Measurements from ENCODE around the gene TIMM23. TPM values are rescaled to one million over a fixed set of nuclear protein-coding genes. Genes with fewer than 3 reads are reported as not detected.
"Not testable (repeated sequence)": the region's sequence is repeated elsewhere in the genome, so short reads cannot be mapped to it uniquely, and the experiment has no call there.

Gene TIMM23
- total RNA-seq, 1 experiment from 2014 or later = 222 TPM

DNA sequence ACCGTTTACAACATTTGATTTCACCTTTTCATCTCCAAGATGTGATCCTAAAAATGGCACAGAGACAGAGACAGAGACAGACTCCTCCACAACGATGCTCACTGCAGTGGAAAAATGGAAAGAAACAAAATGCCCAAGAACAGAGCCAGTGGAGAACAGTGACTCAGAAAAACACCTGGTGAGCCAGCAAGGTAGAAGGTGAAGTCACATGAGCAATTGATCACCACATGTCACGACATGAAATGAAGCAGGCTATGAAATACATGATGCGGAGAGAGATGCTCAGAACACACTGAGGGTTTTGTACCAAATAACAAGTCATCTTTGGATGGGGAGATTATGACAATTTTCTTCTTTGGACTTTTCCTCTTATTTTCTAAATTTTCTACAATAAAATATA, 70.2 kb downstream of the TIMM23 start:
- DNase-seq (ENCODE audit: low spot score) = no peak
- in situ Hi-C loops (cut with HindIII; ENCODE audit: low sequenced_read_pairs) = no loop called here

DNA sequence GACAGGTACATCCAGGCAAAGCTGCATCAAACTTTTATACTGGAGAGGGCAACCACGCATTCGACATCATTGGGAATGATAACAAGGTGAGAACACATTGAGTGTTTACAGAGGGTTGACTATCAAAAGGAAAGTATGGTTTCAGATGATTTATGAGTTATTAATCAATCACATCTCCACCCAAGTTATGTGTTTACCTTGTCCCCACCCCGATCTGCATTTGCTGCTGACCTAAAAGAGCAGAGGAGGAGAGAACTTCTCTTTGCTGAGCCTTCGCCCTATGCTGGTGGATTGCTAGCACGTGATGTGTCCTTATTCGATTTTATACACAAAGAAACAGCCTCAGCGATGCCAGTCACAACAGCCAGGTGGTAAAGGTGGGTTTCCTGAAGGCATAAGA, 74.0 kb downstream of the TIMM23 start, which contains the start of gene MSMB:
TSS of gene MSMB (minus strand) at position 9 of the 400 bp plus-strand sequence. CDS start 32 bp downstream, outside the sequence.
- in situ Hi-C loops (cut with HindIII; ENCODE audit: low sequenced_read_pairs) = no loop called here
- no peak for DNase-seq (ENCODE audit: low spot score)

DNA sequence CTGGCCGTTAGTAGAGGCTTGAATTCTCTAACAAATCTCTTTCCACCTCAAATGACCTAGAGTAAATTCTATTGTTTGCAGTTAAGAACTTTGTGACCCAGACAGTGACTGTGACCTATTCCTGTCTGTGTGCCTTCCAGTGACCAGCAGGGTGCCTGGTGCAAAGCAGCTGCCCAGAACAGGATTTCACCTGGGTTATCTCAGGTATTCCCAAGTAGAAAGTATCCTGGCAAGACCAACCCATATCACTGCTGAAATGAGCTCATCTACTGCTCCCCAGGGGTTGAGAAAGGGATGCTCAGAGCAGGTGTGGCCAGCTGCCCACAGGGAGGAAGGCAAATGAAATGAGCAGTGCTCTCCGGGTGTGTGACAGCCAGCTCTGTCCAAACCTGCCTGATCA, 75.9 kb downstream of the TIMM23 start:
- in situ Hi-C loops (cut with HindIII; ENCODE audit: low sequenced_read_pairs) = no loop called here
- DNase-seq (ENCODE audit: low spot score) = no peak

DNA sequence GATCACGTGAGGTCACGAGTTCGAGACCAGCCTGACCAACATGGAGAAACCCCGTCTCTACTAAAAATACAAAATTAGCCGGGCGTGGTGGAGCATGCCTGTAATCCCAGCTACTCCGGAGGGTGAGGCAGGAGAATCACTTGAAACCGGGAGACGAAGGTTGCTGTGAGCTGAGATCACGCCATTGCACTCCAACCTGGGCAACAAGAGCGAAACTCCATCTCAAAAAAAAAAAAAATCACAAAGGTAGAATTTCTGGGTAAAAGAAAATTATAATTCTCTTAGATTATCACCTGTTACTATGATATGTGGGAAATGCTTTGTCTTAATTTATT, 77.2 kb downstream of the TIMM23 start:
- DNase-seq (ENCODE audit: low spot score); in situ Hi-C loops (cut with HindIII; ENCODE audit: low sequenced_read_pairs): not testable (repeated sequence)

DNA sequence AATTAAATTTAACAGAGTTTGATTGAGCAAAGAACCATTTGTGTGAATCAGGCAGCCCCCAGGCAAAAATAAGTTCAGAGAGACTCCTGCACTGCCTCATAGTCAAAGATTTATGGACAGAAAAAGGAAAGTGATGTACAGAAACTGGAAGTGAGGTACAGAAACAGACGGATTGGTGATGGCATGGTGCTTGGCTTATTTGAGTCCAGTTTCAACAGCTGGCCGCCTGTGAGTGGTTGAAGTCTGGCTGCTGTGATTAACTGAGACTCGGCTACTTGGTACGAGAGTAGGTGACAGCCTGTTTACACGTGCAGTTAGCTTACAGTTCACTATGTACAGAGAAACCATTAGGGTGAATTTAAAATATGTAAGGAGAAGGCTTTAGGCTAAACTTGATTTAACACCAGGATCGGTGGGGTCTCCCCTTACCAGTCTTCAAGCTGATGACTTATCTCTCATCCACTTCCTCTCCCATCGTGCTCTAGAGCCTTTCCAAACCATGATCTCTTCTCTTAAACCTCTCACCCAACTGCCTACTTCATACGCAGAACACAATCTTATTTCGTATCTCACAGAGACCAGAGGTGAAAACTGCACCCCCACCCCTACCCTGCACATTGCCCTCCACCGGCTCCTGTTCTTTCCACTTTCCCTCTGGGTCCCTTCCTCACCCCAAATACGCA, 78.8 kb downstream of the TIMM23 start:
- in situ Hi-C loops (cut with HindIII; ENCODE audit: low sequenced_read_pairs) = no loop called here
- no peak for DNase-seq (ENCODE audit: low spot score)

DNA sequence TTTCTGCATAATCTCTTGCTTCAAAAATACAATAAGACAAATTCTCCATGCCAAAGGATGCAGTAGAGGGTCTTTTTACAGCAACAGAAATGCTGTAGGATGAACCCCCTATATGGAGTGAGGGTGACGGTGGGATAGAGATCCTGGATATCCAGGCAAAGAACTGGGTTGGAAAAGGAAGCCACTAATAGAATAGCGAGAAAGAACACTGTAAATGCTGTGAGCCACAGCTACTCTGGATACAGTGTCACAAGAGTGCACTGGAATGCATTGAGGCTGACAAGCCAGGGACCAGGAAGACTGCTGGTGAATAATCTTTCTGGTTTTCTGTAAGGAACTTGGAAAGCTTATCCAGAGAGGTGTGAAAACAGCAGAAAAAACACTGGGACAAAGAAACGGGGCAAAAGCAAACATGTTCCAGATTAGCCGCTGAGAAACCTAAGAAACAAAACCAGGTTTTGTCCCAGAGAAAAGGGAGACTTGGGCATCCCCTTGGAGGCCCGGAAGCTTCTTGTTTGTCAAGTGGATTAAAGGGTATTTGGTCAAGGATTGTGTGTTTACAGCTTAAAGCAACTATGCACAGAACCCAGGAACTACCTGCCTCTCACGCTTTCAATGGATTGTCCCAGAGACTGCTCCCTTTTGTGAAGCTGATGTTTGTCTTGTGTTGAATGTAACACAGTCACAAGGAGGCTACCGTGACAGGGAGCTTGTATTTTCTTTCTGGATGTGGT, 79.9 kb downstream of the TIMM23 start:
- DNase-seq (ENCODE audit: low spot score) = no peak
- in situ Hi-C loops (cut with HindIII; ENCODE audit: low sequenced_read_pairs) = no loop called here

DNA sequence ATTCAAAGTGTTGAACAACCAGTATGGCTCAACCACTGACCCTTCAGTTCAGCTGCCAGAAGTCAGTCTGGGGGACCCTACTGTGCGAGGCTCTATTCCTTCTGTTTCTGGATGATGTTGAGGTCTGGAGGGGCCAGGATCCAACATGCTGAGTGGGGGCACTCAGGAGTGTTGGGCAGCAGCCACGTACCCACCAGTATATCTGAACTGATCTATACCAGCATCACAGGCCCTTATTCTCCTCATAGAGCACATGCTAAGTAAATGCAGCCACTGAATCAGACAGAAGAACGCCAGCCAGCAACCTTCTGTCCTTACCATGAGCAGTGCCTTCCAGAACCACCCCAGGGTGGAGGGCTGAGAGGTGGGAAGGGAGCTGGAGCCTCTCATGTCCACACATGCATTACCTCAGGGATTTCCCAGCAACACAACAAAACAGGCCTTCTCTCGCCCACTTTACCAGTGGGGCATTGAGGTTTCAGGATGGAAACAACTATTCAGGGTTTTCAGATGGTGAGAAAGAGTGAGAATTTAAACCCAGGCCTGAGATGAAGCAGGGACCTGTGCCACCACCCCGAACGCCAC, 80.6 kb downstream of the TIMM23 start:
- DNase-seq (ENCODE audit: low spot score) = no peak
- in situ Hi-C loops (cut with HindIII; ENCODE audit: low sequenced_read_pairs) = no loop called here

Other genes with a start within 250 kb of the TIMM23 start
- 33.7 and 34.3 TPM in 2 replicates for gene WASHC2C, start 245.2 kb upstream of the TIMM23 start, total RNA-seq (2014; rRNA removed; shearing (Covaris generic))
- 3.0 and 22.6 TPM in 2 replicates for gene AGAP4, start 125.0 kb upstream of the TIMM23 start, total RNA-seq (2014; rRNA removed; shearing (Covaris generic))
- 75.4 and 105 TPM in 2 replicates for gene NCOA4, start 58.1 kb downstream of the TIMM23 start, total RNA-seq (2014; rRNA removed; shearing (Covaris generic))
- not detected in 2 replicates for gene MSMB, start 73.8 kb downstream of the TIMM23 start, total RNA-seq (2014; rRNA removed; shearing (Covaris generic))